Upper lobe of right lung (tissue), 1 donor: ENCODE measurements around the gene RASSF4. TPM values are rescaled to one million over a fixed set of nuclear protein-coding genes. Genes with fewer than 3 reads are reported as not detected.

Experiments
- ATAC-seq: fragments of 200-7000 bp; cut with Tn5 transposase; one replicate; pipeline ENCODE4 v1.9.1; 2020; ENCODE audit warnings: mild to moderate bottlenecking, moderate library complexity
- DNase-seq: peaks from one replicate; pipeline ENCODE4 v3.0.0-alpha.2; 2020
- H3K27ac ChIP-seq: fragments of 200-600 bp; one replicate; pipeline ENCODE4 v1.8.0; 2022
- H3K27me3 ChIP-seq: fragments of 200-600 bp; one replicate; pipeline ENCODE4 v1.8.0; 2022; ENCODE audit warnings: mild to moderate bottlenecking
- H3K36me3 ChIP-seq: fragments of 200-600 bp; one replicate; pipeline ENCODE4 v1.8.0; 2022
- H3K4me1 ChIP-seq: fragments of 200-600 bp; one replicate; pipeline ENCODE4 v1.8.0; 2022
- H3K4me3 ChIP-seq: fragments of 200-600 bp; one replicate; pipeline ENCODE4 v1.8.0; 2022; ENCODE audit warnings: mild to moderate bottlenecking
- H3K9me3 ChIP-seq: fragments of 200-600 bp; one replicate; pipeline ENCODE4 v1.8.0; 2022
- intact Hi-C: fragments of 100-400 bp; cut with DNase I; formaldehyde crosslinking; loops from one replicate; pipeline ENCODE4 v1.11.0; 2022
- total RNA-seq: library from RNA; stranded (reverse); fragmentation: NEBNext Ultra II Directional; extraction: Animal tissue kit (Norgen Biotek cat#: 25700); gene quantifications from one replicate; pipeline ENCODE4 v1.2.1, GENCODE V29; 2021
- TF ChIP-seq, protein P1 (sequence below): fragments of 200-600 bp; IDR thresholded peaks from one replicate; pipeline ENCODE4 v1.8.0; 2022; ENCODE audit warnings: antibody characterized with exemption
- donor health status: DM: no; HTN: yes; CAD: no; lungs with severe emphysema.

Gene RASSF4
- total RNA-seq, 1 donor from 2014 or later: 40.9 TPM

DNA sequence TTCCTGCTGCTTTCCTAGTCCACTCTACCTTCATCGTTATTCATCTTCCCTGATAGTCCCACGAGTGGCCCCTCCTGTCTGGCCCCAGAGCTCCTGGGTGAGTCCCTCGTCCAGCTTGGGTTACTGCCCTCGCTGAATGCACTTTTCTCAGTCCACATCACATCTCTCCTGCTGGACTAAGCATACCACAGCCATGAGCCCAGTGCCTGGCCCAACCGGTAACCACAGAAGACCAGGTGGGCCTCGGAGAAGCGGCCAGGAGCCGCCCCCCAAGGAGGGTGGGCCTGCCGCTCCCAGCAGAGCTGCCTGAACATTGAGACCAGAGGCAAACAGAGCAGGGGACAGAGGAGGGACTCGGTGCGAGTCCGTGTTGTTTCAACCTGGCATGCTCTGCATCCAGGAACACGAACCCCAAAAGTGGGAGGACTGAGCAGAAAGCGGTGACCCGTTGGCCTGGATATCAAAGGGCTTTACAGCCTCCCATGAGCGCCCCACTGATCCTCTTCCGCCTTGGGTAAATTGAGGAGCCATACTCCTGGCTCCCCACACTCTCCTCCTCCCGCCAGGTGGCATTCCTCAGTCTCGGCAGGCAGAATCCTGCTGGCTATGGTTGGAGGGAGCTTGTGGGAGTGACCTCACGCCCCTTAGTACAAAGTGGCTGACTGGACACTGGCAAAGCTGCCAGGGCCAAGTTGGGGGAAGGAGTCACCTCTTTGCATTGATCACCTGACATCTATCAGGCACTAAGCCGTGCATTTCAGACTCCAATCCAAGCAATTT is 35.2 kb upstream of the RASSF4 start:
- Histone ChIP-seq H3K27ac (no peak overlapping the region), H3K4me1 (no peaks in the 10 kb centered on the region), H3K36me3 (no peaks in the 10 kb centered on the region), H3K27me3 (no peaks in the 10 kb centered on the region), H3K4me3 (no peak overlapping the region), H3K9me3 (no peaks in the 10 kb centered on the region)
- TF ChIP-seq, protein P1, sequence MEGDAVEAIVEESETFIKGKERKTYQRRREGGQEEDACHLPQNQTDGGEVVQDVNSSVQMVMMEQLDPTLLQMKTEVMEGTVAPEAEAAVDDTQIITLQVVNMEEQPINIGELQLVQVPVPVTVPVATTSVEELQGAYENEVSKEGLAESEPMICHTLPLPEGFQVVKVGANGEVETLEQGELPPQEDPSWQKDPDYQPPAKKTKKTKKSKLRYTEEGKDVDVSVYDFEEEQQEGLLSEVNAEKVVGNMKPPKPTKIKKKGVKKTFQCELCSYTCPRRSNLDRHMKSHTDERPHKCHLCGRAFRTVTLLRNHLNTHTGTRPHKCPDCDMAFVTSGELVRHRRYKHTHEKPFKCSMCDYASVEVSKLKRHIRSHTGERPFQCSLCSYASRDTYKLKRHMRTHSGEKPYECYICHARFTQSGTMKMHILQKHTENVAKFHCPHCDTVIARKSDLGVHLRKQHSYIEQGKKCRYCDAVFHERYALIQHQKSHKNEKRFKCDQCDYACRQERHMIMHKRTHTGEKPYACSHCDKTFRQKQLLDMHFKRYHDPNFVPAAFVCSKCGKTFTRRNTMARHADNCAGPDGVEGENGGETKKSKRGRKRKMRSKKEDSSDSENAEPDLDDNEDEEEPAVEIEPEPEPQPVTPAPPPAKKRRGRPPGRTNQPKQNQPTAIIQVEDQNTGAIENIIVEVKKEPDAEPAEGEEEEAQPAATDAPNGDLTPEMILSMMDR: no peak
- intact Hi-C loops: no loop called here
- ATAC-seq (no peak), DNase-seq (no peak)

DNA sequence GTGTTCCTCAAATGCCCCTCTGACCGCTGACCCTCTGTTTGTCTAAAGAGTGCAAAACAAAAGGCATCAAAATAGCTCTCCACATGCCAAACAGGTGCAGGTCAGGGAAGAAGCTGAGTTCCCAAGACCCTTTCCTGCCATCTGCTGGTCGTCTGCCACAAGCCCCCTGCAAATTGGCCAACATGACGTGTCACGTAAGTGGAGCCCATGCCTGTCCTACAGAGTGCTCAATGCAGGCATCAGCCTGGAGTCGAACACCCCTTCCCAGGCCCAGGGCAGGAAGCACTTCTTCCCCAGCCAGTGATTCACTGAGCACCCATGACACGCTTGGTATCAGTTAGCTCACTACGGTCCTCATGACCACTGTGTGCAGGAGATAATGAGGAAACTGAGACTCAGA is 34.4 kb upstream of the RASSF4 start:
- Histone ChIP-seq H3K9me3 (no peaks in the 10 kb centered on the region), H3K36me3 (no peaks in the 10 kb centered on the region), H3K4me1 (no peaks in the 10 kb centered on the region), H3K27me3 (no peaks in the 10 kb centered on the region), H3K4me3 (no peak overlapping the region), H3K27ac (no peak overlapping the region)
- ATAC-seq (peak; percentile 4), DNase-seq (no peak)
- intact Hi-C loops: no loop called here
- TF ChIP-seq, protein P1: no peak

DNA sequence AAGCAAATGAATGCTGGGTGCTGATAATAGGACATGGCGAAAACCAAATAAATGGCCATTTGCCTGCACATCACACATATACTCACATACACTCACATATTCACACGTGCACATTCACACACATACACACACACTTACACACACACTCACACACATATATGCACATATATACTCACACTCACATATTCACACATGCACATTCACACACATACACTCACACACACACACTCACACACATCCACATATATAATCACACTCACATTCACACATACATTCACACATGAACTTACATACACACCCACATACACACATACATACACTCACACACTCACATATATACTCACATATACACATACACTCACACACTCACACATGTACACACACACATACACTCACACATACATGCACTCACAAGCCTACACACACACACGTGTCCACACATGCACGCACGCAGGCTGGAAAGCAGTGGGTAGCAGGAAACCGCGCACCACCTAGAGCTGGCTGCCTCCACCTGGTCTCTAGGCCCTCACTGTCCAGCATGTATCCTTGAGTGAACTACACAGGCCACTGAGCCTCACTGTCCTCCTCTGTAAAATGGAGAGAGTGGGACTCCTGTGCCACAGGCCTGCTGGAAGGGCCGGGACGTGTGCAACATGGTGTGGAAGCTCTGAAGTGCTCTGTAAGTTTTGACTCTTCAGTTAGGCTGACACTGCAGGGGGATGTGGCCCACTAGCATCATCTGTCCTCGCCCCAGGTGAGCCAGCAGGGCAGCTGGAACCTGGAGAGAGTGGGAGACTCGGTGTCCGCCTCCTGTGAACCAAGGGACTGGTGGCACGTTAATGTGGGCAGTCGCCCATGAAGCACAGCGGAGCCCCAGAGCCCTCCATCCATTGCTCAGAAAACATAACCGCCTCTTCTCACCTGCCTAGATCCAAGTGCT is 33.5 kb upstream of the RASSF4 start:
- H3K36me3 ChIP-seq: no peaks in the 10 kb centered on the region
- TF ChIP-seq, protein P1: no peak
- no peaks in the 10 kb centered on the region for H3K9me3 ChIP-seq
- ATAC-seq (no peak), DNase-seq (no peak)
- no peak overlapping the region for H3K4me3 ChIP-seq
- intact Hi-C loops: no loop called here
- no peak overlapping the region for H3K27ac ChIP-seq
- no peaks in the 10 kb centered on the region for H3K27me3 ChIP-seq
- H3K4me1 ChIP-seq: no peaks in the 10 kb centered on the region

DNA sequence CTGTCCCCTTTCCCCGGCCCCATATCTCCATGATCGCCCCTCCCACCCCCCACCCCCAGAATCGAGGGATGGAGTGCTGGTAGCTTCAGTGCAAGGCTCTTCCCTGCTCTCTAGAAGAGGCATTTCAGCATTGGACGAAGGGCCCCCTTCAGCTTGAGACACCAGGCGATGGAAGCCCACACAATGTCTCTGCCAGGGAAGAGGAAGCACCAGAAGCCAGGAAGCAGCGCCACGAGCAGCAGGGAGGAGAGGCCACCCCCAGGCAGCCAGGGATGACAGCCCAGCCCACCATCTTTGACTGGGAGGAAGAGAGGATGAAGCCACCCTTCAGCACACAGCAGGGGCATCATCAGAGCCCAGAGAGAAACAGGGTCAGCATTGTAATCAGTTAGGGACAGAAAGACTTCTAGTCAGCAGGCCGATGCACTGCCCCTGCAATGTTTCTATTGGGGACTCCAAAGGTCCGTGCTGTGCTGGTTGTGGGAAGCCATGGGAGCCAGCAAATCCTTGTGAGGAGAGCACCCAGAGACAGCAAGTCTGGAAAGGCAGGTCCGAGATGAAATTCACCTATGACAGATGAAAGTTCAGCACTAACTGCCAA is 32.8 kb upstream of the RASSF4 start:
- Histone ChIP-seq H3K36me3 (no peaks in the 10 kb centered on the region), H3K27ac (no peak overlapping the region), H3K27me3 (no peaks in the 10 kb centered on the region), H3K4me1 (no peaks in the 10 kb centered on the region), H3K9me3 (no peaks in the 10 kb centered on the region), H3K4me3 (no peak overlapping the region)
- no peak for DNase-seq
- intact Hi-C loops: no loop called here
- no peak for ATAC-seq
- TF ChIP-seq, protein P1: no peak

DNA sequence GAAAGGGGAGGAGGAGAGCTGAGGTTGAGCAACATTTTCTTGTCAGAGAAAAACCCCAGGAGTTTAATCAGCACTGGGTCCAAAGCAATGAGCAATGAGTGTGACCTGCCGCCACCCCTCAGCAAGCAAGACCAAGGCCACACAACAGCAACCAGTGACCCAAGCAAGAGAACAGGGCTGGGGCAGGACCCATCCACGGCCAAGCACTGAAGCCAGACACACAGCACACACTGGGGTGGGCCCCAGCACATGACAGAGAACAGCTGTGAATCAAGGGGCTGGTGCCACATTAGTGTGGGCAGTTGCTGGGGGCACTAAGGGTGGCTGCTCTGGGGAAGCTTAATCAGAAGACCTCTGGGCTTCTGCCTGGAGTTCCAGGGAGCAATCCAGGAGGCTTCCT is 32.2 kb upstream of the RASSF4 start:
- intact Hi-C loops: no loop called here

More for the DNA sequence above, 32.2 kb upstream of the RASSF4 start:
- Histone ChIP-seq H3K4me1 (no peaks in the 10 kb centered on the region), H3K9me3 (no peaks in the 10 kb centered on the region), H3K36me3 (no peaks in the 10 kb centered on the region), H3K4me3 (no peak overlapping the region), H3K27me3 (no peaks in the 10 kb centered on the region), H3K27ac (no peak overlapping the region)
- TF ChIP-seq, protein P1: no peak
- DNase-seq (no peak), ATAC-seq (no peak)
